ENCODE data around the gene CLTC.

Gene CLTC

DNA sequence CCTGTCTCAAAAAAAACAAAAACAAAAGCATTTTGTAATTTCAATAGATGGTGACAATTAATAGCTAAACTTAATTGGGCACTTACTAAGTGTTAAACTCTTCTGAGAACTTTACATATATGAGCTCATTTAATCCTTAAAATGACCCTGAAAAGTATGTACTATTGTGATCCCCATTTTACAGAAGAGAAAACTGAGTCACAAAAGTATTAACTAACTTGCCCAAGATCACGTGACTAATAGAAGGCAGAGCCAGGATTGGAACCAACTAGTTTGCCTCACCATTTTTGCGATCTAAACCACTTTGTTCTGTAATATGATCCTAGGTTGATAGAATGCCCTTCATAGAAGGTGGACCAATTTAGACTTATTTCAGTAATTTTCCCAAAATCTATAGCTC lies 114.0 kb downstream of the CLTC start:
- no peak for DNase-seq

DNA sequence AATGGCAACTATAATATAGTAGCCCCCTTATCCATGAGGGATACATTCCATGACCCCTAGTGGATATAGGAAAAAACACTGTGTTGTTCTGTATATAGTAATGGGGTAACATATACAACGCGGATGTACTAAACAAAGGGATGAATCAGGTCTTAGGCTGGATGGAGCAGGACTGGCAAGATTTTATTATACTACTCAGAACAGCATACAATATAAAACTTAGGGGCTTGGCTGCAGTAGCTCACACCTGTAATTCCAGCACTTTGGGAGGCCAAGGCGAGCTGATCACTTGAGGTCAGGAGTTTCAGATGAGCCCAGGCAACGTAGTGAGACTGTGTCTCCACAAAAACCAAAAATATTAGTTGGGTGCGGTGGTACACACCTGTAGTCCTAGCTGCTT lies 114.5 kb downstream of the CLTC start:
- no peak for DNase-seq

DNA sequence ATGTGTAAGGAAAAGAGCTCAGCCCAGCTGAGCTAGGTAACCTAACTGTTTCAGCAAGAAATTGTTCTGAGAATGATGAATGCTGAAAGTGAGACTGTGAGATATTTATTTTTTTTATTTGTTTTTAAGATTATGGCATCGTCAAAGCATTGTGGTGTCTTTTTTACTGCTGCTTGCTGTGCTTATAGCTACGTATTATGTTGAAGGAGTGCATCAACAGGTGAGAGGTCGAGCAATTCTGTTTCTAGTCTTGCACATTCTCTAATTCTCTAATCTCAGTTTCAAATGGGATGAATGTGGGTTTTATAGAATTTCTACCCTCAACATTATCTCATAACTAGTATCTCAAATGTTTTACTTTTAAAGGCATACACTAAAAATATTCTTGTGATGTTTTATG lies 117.6 kb downstream of the CLTC start:
- DNase-seq = no peak

DNA sequence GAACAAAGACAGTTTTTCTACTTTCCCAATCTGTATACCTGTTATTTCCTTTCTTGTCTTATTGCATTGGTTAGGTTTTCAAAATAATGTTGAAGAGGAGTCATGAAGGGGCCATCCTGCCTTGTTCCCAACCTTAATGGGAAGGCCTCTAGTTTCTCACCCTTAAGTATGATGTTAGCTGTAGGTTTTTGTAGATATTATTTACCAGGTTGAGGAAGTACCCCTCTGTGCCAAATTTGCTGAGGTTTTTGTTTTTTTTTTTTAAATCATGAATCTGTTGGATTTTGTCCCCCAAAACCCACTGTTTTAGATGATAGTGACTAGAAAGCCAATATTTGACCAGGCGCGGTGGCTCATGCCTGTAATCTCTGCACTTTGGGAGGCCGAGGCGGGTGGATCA lies 124.1 kb downstream of the CLTC start:
- DNase-seq = no peak

DNA sequence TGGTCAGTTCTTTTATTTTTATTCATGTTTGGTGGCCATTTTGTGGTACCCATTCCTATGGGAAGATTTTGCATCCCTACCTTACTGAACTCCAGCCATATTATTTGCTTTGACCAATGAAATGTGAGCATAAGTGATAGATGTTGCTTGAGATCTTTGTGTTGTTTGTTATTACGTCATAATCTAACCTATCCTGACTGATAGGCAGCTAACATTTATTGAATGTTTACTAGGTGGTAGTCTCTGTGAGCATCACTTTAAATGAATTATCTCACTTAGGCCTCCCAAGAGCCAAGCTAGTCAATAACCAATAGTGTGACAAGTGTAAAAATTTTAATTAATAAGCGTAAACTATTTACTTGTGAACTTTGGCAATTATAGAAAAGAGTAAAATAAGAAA lies 125.3 kb downstream of the CLTC start:
- DNase-seq = no peak

All from activated CD8-positive, alpha-beta memory T cell treated with anti-CD3 and anti-CD28 coated beads for 24 hours (primary cell).